Astrocyte of the cerebellum (primary cell): ENCODE results near the gene MAL.

Experiments
- DNase-seq: peaks from one replicate; pipeline ENCODE4 v3.0.0-alpha.2; 2011; ENCODE audit warnings: low read depth
- H3K4me3 ChIP-seq: 2 replicates; pipeline ENCODE4 v1.5.1; 2011; ENCODE audit warnings: mild to moderate bottlenecking, low read depth, low read length, moderate library complexity
- CTCF ChIP-seq: IDR thresholded peaks from 2 replicates; pipeline ENCODE4 v1.5.1; 2012; ENCODE audit warnings: low read length, low read depth, moderate library complexity, mild to moderate bottlenecking; ENCODE audit errors: missing control alignments
- in situ Hi-C: cut with HindIII; loops from 2 replicates; pipeline ENCODE4 v1.10.0; 2017; ENCODE audit warnings: low sequenced_read_pairs

The MAL gene

GRCh38 chr2:95025406-95026319, at the start of gene MAL:
Gene MAL (plus strand): TSS chr2:95025708. CDS start chr2:95025793, 85 bp downstream.
- in situ Hi-C loops = no loop called here
- no peak for DNase-seq
- H3K4me3 ChIP-seq = peak within 1 kb of the TSS; percentile 10
- no peak for TF ChIP-seq CTCF

- no peak overlapping the region for H3K4me3 ChIP-seq
- in situ Hi-C loops = no loop called here
- TF ChIP-seq CTCF = no peak
- no peak for DNase-seq
Observed at GRCh38 chr2:94977826-94978225, 47.7 kb upstream of the MAL start.

- no peak for DNase-seq
- in situ Hi-C loops = no loop called here
- TF ChIP-seq CTCF = no peak
- no peak overlapping the region for H3K4me3 ChIP-seq
Observed at GRCh38 chr2:94978917-94979316, 46.6 kb upstream of the MAL start.

- no peak overlapping the region for H3K4me3 ChIP-seq
- no peak for DNase-seq
- in situ Hi-C loops = no loop called here
- TF ChIP-seq CTCF = no peak
Observed at GRCh38 chr2:94979406-94980375, 45.8 kb upstream of the MAL start.

GRCh38 chr2:94980406-94980805, 45.1 kb upstream of the MAL start:
- TF ChIP-seq CTCF = no peak
- in situ Hi-C loops = no loop called here
- no peak overlapping the region for H3K4me3 ChIP-seq
- no peak for DNase-seq

- no peak for DNase-seq
- in situ Hi-C loops = no loop called here
- no peak overlapping the region for H3K4me3 ChIP-seq
Observed at GRCh38 chr2:94982156-94982555, 43.4 kb upstream of the MAL start.

More at GRCh38 chr2:94982156-94982555, 43.4 kb upstream of the MAL start:
- TF ChIP-seq CTCF = no peak
